HG03378 (cell line): Measurements from ENCODE around the gene LIMS1.
A peak's percentile ranks its signal among the peaks of the same experiment; 100 is the strongest.

ENCODE experiments used
- ATAC-seq: cut with Tn5 transposase; IDR thresholded peaks from one replicate; pipeline ENCODE4 v1.9.1; 2021; ENCODE audit warnings: mild to moderate bottlenecking, moderate library complexity; ENCODE audit not compliant: unreplicated experiment

LIMS1 gene

DNA sequence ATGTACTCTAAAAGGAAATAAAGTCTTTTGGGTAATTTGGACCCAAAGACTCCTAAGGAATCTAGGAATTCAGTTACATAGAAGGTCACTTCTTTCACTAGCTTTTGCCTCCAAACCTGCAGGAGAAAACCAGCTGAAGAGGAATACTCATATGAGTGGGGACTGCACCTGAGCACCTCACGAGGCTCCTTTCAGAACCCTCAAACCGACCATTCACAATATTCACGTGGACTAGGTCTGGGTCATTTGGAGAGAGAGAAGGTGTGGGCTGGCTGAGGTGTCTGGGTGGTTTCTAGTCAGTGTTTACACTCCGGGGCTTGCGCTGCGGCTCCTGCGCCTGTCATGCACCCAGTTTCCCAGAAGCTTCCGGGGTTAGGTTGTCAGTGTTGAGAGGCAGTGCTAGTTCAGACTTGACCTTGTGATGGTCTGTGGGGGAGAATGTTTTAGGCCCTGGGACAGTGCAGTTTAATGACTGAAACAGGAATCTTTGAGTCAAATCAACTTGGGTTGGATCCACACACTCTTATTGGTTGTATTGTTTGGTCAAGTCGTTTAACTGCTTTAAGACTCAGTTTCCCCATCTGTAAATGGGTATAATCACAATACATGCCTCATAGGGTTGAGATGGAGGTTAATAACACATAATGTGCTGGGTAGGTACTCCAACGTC is 78.4 kb downstream of the LIMS1 start:
- peak; percentile 74 for ATAC-seq

DNA sequence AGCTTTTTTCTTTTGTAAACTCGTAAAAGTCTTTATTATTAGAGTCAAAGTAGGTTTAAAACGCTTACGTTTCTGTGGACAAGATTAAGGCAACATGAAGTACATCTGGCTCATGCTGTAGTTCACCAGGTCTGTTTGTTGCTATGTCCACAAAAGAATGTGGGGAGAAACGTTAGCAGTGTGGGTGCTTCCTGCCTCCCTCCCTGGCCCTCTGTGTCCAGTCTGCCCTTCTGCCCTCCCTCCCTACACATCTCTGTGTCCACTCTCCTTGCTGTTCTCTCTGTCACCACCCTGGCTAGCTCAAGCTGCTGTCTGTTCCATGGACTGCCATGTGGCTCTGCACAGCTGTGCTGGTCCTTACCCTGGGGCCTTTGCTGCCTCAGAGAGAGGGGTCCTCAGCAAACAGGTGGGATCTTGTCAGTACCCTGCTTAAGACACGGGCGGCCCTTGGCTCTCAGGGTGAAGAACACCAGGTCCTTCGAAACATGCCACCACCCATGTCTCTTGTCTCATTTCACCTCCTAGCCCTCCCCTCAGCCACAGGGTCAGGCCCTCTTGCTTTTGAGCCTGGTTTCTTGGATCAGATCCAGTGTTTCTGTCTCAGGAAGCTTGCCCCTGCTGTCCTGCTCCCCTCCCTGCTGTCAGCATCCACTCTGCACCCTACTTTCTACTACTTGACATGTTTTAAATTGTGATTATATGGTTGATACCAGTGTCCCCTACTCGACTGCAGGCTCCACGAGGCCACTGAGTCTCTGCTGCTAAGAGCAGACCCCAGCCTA is 79.2 kb downstream of the LIMS1 start:
- ATAC-seq: no peak

DNA sequence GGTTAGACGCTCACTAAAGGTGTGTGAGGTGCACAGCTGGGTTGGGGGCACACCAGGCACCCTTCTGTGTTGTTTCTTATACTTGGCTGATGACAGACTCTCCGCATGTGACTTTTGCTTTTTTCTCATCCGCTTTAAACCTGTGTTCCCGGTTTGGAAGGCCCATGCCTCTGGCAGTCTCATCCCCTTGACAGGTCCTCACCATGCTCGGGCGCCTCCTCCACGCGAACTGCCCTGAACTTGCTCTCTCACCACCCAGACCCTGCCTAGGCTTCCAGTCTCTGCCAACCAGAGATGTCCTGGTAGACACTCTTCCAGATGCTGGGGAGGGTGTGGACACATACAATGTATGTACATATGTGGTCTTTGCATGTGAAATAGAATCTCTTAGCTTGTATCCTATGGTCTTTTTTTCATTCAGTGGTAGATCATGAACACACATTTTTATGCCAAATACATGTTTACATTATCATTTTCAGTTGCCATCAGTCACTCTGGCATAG is 79.8 kb downstream of the LIMS1 start:
- no peak for ATAC-seq

DNA sequence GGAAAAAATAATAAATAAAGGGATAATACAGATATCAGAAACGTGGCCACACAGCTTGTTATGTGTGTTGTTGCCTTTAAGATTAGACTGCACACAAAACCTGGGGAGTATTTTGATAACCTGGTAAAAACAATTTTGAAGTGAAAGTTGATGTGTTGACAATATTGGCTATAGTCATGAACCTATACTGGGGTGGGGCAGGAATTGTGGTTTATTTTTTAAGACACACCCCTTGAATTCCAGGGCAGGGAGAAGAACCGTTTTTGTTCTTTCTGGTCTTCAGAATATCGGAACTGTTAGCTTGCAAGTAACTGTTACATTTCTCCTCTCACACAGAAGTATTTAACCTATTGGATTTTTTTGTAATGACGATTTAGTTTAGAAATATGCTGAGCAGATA is 80.4 kb downstream of the LIMS1 start:
- ATAC-seq: no peak

DNA sequence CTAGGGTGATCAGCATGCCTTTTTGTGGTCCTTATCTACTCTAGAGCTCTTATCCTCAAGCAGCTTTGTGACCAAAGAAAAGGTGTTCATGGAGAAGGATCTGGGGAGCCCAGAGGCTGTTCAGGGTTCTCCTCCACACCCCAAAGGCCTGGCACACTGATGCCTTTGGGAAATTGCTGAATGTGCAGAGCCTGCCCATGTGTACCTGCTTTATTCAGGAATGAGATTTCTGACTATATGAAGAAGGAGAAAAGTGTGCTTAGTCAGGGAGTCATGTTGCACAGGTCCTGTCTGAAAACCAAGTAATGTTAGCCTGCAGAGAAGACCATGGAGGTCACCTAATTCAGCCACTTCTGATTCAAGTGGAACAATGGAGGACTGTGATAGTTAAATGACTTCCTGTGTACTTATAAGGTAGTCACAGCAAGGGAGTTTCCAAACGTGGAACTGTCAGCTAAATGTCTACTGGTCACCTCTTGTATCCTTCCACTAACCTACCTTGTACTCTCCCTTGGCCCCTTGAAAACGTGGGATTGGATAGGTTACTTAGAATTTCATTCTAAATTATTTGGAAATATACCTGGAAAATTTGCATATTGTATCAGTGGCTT is 81.3 kb downstream of the LIMS1 start:
- no peak for ATAC-seq

DNA sequence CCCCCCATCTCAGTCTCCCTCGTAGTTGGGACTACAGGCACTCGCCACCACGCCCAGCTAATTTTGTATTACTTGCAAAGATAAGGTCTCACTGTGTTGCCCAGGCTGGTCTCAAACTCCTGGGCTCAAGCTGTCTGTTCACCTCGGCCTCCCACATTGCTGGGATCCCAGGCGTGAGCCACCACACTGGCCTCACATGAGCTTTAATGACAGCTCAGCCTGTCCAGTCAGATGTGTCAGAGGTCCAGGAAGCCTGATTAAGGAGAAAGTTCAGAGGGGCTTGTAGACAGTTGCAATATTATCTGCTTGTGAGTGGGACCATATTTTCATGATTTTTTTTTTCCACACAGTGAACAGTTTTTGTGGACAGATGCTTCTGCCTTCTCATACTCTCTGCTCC is 82.0 kb downstream of the LIMS1 start:
- no peak for ATAC-seq

DNA sequence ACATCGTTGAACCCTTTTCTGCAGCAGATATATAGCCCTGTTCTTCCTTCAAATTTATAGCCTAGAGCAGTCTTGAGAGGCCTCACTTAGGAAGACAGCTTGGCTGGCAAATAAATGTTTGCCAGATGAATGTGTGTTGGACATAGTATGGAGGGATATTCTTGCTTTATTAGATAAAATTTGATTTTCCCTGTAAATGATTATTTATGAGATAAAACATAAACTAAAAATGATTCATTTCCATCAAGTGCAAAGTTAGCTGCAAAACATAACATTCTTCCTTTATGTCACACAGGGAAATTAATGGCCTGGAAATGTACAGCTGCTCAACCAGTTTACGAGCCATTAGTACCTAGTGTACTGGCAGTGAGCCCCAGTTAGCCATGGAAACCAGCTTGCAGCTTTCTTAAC is 82.5 kb downstream of the LIMS1 start:
- no peak for ATAC-seq

DNA sequence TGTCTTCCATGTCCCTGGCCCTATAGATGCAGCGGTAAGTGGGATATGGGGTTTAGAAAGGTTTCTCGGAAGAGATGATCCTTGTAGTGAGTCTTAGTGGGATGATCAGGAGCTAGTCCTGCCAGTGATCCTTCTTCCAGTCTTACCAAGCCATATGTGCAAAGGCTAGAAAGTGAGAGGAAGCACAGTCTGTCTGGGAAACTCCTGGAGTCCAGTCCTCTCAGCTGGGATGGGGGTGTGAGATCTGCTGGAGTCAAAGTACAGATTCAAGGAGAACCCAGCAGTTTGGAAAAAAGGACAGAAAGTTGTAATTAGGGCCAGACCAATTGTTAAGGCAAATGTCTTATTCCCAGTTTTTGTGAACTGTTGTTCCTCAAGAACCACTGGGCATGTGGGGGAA is 83.3 kb downstream of the LIMS1 start:
- no peak for ATAC-seq

DNA sequence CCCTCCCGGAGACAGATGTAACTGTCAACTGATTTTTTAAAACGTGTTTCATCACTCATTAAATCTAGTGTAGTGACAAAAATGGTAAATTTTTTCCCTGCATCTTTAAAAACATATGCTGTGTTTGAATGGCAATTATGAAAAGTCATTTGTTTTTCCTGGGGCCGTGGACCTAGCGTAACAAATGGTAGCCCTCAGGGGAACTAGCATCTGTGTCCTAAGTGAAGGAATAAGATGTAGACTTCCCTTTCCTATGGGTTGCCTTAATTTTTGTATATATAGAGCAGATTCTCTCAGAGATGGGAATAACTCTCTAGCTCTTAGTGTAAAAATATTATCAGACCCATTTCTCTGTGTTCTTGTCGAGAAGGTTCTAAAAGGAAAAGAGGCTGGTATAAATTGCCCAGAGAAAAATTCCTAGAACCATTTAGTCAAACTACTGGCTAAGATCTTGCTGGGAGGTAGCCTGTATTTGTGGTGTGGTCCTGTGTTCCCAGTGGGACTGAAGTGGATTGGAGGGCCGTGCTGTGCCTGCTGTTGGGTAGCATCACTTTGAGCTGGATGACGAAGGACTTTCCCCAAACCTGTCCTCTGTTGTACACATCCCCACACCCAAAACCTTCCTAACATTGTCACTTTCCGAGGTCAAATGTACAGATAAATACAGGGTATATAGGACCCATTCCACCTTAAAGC is 85.8 kb downstream of the LIMS1 start:
- no peak for ATAC-seq

DNA sequence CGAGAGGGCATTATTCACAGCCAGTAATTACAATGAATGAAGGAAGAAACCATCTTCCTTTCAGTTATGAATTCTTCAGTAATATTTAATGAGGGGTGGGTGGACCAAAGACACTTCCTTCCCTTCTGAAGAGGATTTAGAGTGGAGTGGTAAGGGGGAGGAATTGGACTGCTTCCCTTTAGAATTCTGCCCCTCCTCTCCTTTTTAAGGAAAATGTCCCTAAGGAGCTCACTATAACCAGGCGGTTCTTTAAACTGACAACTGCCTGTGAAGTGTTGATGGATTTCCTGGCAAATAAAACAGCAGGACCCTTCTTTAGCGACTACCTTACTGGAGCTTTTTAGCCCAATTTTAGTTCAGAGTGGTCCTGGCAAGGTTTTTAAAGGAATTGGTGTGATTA is 86.4 kb downstream of the LIMS1 start:
- ATAC-seq: no peak

DNA sequence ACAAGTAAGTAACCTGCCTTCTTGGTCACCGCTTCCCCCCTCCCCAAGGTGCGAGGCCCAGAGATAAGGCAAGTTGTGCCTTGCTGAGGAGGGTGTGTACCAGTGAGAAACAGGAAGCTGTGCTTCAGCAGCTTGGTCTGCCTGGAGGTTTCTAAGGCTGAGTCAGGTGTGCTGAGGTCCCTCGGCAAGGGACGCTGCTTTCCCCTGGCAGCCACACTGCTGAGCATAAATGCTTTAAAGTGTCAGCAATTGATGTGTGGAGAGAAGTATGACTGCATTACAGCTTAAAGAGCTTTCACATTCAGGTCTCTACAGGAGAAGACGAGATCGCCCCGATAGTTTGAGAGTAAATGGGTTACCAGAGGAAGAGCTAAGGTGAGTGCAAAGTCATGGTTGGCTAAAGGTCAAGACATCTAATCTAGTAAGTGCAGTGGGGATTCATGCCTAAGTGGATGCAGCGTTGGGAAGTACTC is 86.9 kb downstream of the LIMS1 start:
- ATAC-seq: peak; percentile 99

DNA sequence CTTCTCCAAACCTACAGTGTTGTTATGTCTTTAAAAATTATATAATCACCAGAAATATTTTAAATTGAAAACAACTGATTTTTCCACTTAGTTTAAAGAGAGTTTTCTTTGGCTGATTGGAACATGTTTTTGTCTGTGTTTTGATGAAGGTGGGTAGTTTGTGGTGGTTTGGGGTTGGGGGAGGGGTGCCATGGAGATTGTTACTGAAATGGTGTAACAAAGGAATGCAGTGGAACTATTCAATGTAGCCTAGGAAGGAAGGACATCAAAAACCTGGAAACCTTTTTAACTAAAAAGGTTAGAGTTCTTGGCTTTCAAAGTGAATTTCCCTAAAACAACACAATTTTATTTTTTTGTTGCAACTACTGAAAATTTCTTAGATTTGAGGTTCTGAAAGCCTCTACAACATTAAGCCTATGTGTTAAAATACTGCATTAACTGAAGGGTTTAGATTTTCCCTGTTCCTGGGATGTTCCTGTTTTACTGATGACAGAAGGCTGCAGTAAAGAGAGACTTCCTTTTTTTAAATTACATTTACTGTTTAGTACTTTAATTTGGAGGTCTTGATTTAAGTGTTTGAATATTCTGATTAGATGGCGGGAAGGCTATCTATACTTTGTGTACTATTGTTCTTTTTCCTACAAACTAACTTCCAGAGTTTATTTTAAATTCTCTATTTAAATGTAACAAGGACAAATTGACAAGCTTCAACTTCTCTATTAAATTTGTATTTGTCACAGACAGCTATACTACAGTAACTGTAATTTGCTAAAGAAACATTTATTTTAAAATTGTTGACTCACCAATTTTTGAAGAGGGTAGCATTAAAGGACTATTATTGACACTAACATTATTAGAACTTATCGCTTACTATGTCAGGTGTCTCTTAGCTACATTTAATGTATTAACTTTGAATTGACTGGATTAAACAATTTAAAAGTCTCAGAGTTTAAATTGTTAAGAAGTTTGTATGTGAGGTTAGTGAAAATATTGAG is 87.7 kb downstream of the LIMS1 start:
- no peak for ATAC-seq

DNA sequence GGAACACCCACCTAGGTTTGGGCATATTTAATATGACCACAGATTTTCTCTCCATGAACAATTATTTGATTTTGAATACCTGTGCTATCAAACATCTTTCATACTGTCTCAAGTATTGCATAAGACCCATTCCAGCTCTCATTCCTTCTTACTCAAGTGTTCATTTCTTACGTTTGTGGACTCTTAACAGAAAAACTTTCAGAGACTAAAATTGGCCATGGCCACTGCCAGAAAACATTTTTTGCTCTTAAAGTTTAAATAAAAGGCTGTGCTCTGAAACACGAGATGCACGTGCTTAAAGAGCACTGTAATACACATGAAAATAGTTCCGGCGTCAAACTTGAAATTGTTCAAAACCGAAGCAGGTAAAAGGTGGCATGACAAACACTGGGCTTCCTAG is 89.3 kb downstream of the LIMS1 start:
- no peak for ATAC-seq

DNA sequence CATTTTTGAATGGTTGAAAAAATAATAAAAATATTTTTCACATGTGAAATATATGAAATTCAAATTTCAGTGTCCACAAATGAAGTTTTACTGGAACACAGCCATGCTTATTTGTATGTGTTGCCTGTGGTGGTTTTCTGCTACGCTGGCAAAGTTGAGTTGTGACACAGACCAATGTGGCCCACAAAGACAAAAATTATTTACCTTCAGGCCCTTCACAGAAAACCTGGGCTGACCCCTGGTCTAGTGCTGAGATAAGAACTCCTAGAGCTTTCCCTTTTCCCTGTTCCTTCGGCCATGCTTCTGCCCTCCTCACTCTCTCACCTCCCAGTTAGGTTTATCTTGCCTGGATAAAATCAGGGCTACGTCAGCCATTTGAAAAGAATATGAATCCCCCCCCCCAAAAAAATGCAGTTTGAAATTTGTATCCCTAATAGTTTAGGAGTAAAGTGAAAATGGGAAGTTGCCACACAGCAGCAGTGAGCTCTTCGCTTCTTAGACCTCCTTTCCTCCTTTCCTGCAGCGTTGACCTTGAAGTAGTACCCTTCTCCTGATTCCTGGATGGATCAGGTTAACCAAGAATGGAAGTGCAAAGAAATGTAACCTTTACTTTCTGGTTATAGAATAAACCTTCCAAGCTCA is 91.0 kb downstream of the LIMS1 start:
- ATAC-seq: no peak

DNA sequence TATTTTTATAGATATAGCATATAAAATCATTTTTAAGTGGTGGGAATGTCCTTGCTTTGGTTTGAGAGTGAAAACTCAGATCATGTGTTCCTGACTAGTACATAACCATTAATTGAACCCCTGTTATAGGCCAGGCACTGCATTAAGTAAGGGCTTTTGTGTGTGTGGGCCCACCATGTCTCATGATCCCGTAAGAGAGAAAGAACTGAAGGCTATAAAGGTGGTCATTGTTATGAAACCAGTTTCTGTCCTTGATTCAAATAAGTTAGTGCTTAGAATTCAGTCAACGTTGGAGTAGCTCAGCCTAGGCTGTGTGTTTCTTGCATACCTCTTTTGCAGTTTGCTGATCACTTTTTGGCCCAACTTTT is 91.5 kb downstream of the LIMS1 start:
- ATAC-seq: no peak

DNA sequence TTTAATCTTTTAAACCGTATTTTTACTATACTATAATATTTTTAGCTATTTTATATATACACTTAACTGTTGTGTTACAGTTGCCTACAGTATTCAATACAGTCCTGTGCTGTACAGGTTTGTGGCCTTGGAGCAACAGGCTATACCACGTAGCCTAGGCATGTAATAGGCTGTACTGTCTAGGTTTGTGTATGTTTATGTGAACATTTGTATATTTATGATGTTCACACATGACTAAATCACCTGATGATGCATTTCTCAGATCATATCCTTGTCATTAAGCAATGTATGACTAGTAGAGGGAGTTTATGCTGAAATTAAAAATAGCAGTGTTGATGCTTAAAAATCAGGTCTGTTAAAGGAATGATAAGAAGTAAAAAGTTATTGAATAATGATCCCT is 92.7 kb downstream of the LIMS1 start:
- no peak for ATAC-seq

DNA sequence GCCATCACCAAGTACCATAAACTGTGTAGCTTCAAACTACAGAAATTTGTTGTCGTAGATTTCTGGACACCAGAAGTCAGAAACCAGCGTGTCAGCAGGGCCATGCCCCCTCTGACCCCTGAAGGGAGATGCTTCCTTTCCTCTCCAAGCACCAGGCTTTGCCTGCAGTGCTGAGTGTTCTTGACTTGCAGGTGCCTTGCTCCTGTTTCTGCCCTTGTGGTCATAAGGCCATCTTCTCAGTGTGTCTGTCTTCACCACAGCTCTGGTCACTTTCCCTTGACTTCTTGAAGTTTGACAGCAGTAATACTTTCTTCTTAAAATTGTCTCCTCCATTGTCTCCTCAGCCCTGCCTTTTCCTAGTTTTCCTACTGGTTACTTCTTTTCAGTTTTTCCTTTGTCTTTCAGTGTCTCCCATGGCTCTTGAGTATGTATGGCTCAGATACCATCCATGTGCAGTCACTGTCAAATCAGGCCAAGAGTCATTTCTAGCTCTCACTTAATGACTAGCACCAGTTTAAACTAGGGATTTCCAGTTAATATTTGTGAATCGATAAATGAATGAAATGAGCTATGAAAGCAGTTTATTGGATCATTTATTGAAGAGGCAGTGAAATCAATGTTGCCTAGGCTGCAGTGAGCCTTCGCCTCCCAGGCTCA is 93.8 kb downstream of the LIMS1 start:
- no peak for ATAC-seq

DNA sequence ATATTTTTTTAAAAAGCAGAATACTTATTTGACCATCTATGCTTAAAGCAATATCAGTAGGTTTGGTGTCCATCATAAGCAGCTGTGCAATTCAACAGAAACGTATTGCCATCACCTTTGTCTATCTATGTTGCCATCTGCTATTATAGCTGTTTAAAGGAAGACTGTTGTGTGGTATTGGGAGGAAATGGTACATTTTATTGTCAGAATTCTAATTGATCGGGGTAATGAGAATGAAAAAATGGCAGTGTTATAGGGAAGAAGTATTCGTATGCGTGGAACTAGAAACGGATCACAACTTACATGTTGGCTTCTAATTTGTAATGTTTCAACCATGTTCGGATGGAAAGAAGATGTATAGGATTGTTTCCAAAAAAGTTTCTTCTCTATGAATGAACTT is 94.7 kb downstream of the LIMS1 start:
- no peak for ATAC-seq

DNA sequence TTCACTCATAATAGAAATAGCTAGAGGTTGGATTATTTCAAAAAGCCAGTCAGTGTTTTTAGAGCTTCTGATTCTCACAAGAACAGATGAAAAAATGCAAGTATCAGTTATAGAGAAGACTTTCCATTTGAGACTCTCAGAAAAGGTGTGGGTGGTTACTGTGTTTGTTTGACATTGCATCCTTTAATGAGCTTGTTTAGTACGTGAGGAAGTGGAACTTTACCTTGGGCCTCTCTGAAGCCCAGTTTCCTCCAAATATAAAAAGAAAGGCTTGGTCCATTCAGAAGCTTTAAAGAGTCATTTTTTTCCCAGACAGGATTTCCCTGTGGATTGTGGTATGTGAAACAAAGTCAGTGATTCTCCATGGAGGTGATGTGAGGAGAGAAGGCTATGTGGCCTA is 95.1 kb downstream of the LIMS1 start:
- peak; percentile 76 for ATAC-seq
